HepG2 (cell line): Measurements from ENCODE around the gene SLC25A11. TPM values are rescaled to one million over a fixed set of nuclear protein-coding genes. Genes with fewer than 3 reads are reported as not detected.

Experiments
- ARHGAP35 ChIP-seq: sonication (generic); formaldehyde crosslinking; IDR thresholded peaks from 2 replicates; pipeline ENCODE4 v1.9.0; 2022; ENCODE audit warnings: mild to moderate bottlenecking, inconsistent platforms, moderate library complexity, missing genetic modification reagents, borderline replicate concordance
- ARID3A ChIP-seq: IDR thresholded peaks from 2 replicates; pipeline ENCODE4 v1.6.1; 2012; ENCODE audit warnings: low read depth, low read length, improper control_type of control experiment
- ATF5 ChIP-seq: sonication (generic); formaldehyde crosslinking; IDR thresholded peaks from 2 replicates; pipeline ENCODE4 v1.4.0; 2020; ENCODE audit warnings: mild to moderate bottlenecking, low read depth, missing genetic modification reagents
- HDAC1 ChIP-seq: sonication (generic); formaldehyde crosslinking; IDR thresholded peaks from 2 replicates; pipeline ENCODE4 v1.5.1; 2020; ENCODE audit warnings: mild to moderate bottlenecking, missing genetic modification reagents
- KLF16 ChIP-seq, 2 experiments: sonication (generic) in 1 of 2; formaldehyde crosslinking in 1 of 2; IDR thresholded peaks; 2 replicates each; pipeline versions ENCODE4 v1.6.1 to v1.8.0; 2016 to 2023; ENCODE audit warnings: missing genetic modification reagents in 2 of 2, missing compliant biosample characterization in 1 of 2
- MED13 ChIP-seq: sonication (generic); formaldehyde crosslinking; IDR thresholded peaks from 2 replicates; pipeline ENCODE4 v1.5.0; 2020; ENCODE audit warnings: missing genetic modification reagents
- TEAD2 ChIP-seq: sonication (generic); formaldehyde crosslinking; IDR thresholded peaks from 2 replicates; pipeline ENCODE4 v1.9.0; 2021; ENCODE audit warnings: missing genetic modification reagents
- ZBTB26 ChIP-seq: IDR thresholded peaks from 2 replicates; pipeline ENCODE4 v1.6.1; 2016; ENCODE audit warnings: missing compliant biosample characterization, missing genetic modification reagents, borderline replicate concordance
- ZGPAT ChIP-seq: IDR thresholded peaks from 2 replicates; pipeline ENCODE4 v1.6.1; 2016; ENCODE audit warnings: mild to moderate bottlenecking
- ZKSCAN8 ChIP-seq: IDR thresholded peaks from 2 replicates; pipeline ENCODE4 v1.6.1; 2016; ENCODE audit warnings: borderline replicate concordance, missing genetic modification reagents, missing compliant biosample characterization
- ZNF574 ChIP-seq: sonication (generic); formaldehyde crosslinking; IDR thresholded peaks from 2 replicates; pipeline ENCODE4 v1.4.0; 2020; ENCODE audit warnings: missing genetic modification reagents
- ZZZ3 ChIP-seq: sonication (generic); formaldehyde crosslinking; IDR thresholded peaks from 2 replicates; pipeline ENCODE4 v1.4.0; 2020; ENCODE audit warnings: missing genetic modification reagents, mild to moderate bottlenecking, borderline replicate concordance
- polyA plus RNA-seq, 8 experiments: library from polyadenylated mRNA; depleted of rRNA in 3 of 8; stranded (reverse) in 7 of 8; unstranded in 1 of 8; fragments of >200 nt; fragmentation: Illumina TruSeq in 4 of 8; extraction: Trizol in 4 of 8; gene quantifications; 2 replicates each; pipeline versions ENCODE4 v1.2.1 to v1.2.3, GENCODE V29; 2011 to 2016; ENCODE audit warnings: low read depth in 4 of 8, missing spikeins in 1 of 8, mixed read lengths in 1 of 8; ENCODE audit not compliant: insufficient read depth in 1 of 8
- total RNA-seq, 5 experiments: library from RNA; depleted of rRNA; stranded (reverse); fragments of >200 nt; fragmentation: Illumina TruSeq; extraction: Trizol; gene quantifications; 2 replicates each; pipeline ENCODE4 v1.2.3, GENCODE V29; 2016; ENCODE audit warnings: low read depth in 1 of 5
- TF ChIP-seq, protein P1 (sequence below): sonication (generic); formaldehyde crosslinking; conservative IDR thresholded peaks from 2 replicates; pipeline ENCODE4 v1.4.0; 2020; ENCODE audit warnings: mild to moderate bottlenecking, missing genetic modification reagents, moderate library complexity
- TF ChIP-seq, protein P2 (sequence below): sonication (generic); formaldehyde crosslinking; conservative IDR thresholded peaks from 2 replicates; pipeline ENCODE4 v1.4.0; 2020; ENCODE audit warnings: missing genetic modification reagents

SLC25A11 gene
- total and polyA plus RNA-seq, 2 of the 13 experiments (the other 11 are each of a cell fraction or from before 2014, with no cell fraction given): 35.4 to 47.2 TPM

GRCh38 chr17:4920351-4921048 is 19.3 kb downstream of the SLC25A11 start (continued):
- TF ChIP-seq ZZZ3 (CRISPR knock-in tag): no peak
- no peak for TF ChIP-seq ARID3A
- TF ChIP-seq, protein P1, sequence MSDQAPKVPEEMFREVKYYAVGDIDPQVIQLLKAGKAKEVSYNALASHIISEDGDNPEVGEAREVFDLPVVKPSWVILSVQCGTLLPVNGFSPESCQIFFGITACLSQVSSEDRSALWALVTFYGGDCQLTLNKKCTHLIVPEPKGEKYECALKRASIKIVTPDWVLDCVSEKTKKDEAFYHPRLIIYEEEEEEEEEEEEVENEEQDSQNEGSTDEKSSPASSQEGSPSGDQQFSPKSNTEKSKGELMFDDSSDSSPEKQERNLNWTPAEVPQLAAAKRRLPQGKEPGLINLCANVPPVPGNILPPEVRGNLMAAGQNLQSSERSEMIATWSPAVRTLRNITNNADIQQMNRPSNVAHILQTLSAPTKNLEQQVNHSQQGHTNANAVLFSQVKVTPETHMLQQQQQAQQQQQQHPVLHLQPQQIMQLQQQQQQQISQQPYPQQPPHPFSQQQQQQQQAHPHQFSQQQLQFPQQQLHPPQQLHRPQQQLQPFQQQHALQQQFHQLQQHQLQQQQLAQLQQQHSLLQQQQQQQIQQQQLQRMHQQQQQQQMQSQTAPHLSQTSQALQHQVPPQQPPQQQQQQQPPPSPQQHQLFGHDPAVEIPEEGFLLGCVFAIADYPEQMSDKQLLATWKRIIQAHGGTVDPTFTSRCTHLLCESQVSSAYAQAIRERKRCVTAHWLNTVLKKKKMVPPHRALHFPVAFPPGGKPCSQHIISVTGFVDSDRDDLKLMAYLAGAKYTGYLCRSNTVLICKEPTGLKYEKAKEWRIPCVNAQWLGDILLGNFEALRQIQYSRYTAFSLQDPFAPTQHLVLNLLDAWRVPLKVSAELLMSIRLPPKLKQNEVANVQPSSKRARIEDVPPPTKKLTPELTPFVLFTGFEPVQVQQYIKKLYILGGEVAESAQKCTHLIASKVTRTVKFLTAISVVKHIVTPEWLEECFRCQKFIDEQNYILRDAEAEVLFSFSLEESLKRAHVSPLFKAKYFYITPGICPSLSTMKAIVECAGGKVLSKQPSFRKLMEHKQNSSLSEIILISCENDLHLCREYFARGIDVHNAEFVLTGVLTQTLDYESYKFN: peak; percentile 60
- TF ChIP-seq, protein P2, sequence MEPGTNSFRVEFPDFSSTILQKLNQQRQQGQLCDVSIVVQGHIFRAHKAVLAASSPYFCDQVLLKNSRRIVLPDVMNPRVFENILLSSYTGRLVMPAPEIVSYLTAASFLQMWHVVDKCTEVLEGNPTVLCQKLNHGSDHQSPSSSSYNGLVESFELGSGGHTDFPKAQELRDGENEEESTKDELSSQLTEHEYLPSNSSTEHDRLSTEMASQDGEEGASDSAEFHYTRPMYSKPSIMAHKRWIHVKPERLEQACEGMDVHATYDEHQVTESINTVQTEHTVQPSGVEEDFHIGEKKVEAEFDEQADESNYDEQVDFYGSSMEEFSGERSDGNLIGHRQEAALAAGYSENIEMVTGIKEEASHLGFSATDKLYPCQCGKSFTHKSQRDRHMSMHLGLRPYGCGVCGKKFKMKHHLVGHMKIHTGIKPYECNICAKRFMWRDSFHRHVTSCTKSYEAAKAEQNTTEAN (CRISPR knock-in tag): no peak
- TF ChIP-seq ZBTB26 (CRISPR knock-in tag): peak; percentile 92; the same call in 1 of the 2 replicates
- TF ChIP-seq ZKSCAN8 (CRISPR knock-in tag): 0 out of 2 replicates have a peak, but pooled peaks have one; percentile 20
- no peak for TF ChIP-seq ATF5 (CRISPR knock-in tag)
- no peak for TF ChIP-seq MED13 (CRISPR knock-in tag)
- TF ChIP-seq TEAD2: no peak
- TF ChIP-seq HDAC1 (CRISPR knock-in tag): peak; percentile 29; the same call in 1 of the 2 replicates
- TF ChIP-seq ZGPAT (CRISPR knock-in tag): peak; percentile 39; the same call in 1 of the 2 replicates
- TF ChIP-seq ZNF574: peak; percentile 33; the same call in 1 of the 2 replicates
- peak; percentile 39; the same call in 1 of the 2 replicates for TF ChIP-seq ARHGAP35 (CRISPR knock-in tag)
- TF ChIP-seq KLF16 (CRISPR knock-in tag; IDR thresholded peaks at IDR 0.05): peak in 1 of 2 experiments; percentile 16; a peak in 1 of 4 replicates
